ENCODE data around the gene BID.
A peak's percentile ranks its signal among the peaks of the same experiment; 100 is the strongest.
"Not testable (repeated sequence)": the region's sequence is repeated elsewhere in the genome, so short reads cannot be mapped to it uniquely, and the experiment has no call there.

The BID gene

DNA sequence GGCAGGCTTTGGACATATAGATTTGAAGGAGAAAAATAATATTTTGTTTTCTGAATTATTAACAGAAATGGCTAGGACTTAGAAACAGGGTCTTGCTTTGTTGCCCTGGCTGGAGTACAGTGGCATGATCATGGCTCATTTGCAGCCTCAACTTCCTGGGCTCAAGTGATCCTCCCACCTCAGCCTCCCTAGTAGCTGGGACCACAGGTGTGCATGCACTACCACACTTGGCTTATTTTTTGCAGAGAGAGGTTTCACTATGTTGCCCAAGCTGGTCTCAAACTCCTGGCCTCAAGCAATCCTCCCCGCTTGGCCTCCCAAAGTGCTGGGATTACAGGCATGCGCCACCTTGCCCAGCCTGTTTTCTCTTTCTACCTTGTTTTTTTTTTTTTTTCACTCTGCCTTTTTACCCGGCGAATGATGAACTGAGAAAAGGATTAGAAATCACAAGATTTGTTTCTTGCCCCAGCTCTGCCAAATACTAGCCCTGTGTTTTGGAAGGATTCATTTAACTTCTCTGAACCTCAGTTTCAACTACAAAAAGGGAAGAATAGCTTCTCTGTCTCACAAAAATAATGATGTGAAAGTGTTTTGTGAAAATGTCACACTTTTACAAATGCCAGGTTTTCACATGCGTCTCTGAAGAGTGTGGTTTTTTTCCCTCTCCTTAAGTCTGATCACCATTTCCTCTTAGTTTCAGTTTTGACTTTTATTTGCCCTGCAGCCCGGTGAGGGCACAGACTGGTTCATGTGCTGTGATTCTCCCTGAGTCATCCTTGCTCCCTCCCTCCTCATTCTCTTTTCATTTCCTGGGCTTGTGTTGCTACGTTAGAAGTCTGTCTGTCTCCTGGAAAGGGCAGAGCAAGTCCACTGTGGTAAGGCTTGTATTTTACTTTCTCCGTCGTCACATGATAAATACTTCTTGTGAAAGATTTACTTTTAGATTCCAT, 68.0 kb downstream of the BID start:
- TF ChIP-seq, protein P1, sequence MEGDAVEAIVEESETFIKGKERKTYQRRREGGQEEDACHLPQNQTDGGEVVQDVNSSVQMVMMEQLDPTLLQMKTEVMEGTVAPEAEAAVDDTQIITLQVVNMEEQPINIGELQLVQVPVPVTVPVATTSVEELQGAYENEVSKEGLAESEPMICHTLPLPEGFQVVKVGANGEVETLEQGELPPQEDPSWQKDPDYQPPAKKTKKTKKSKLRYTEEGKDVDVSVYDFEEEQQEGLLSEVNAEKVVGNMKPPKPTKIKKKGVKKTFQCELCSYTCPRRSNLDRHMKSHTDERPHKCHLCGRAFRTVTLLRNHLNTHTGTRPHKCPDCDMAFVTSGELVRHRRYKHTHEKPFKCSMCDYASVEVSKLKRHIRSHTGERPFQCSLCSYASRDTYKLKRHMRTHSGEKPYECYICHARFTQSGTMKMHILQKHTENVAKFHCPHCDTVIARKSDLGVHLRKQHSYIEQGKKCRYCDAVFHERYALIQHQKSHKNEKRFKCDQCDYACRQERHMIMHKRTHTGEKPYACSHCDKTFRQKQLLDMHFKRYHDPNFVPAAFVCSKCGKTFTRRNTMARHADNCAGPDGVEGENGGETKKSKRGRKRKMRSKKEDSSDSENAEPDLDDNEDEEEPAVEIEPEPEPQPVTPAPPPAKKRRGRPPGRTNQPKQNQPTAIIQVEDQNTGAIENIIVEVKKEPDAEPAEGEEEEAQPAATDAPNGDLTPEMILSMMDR (IDR thresholded peaks at IDR 0.05; ENCODE audit: control insufficient read depth, insufficient read depth, low read depth, low read length, missing control alignments), result no peak
- peak; percentile 86 for DNase-seq (ENCODE audit: low read depth)
- H3K4me3 ChIP-seq (ENCODE audit: control insufficient read depth, low read depth, low read length), result no peak overlapping the region; the same call in 1 of the 2 replicates

DNA sequence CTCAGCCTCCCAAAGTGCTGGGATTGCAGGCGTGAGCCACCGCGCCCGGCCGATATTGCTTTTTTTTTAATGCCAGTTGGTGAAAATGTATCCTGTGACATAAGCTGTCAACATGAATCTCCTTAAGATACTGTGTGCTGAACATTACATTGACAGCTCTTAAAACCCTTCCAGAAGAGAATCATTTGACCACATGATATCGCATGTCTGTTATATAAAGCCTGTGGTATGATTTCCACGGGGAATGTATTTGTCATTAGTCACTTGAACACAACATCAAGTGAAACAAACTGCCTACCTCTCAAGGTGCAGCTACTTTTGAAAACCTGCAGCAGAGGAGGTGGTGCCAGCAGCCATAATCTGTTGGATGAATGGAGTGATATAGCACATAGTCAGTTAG, 68.7 kb downstream of the BID start:
- TF ChIP-seq, protein P1 (IDR thresholded peaks at IDR 0.05; ENCODE audit: control insufficient read depth, insufficient read depth, low read depth, low read length, missing control alignments), result no peak
- DNase-seq (ENCODE audit: low read depth), result no peak
- no peak overlapping the region for H3K4me3 ChIP-seq (ENCODE audit: control insufficient read depth, low read depth, low read length)

DNA sequence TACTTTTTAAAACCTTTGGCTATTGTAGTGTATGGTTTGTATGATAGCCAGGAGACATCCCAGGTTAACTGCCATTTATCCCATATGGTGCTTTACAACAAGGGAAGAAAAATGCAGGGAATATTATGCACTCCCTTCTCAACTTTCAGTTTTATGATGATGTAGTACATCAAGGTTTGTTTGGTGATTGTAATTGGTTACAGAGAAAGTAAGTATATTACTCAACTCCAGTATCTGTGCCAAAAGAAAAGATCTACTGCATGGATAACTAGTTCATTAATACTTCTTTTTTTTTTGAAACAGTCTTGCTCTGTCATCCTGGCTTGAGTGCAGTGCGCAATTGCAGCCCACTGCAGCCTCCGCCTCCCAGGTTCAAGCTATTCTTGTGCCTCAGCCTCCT, 70.5 kb downstream of the BID start:
- DNase-seq (ENCODE audit: low read depth), result no peak
- TF ChIP-seq, protein P1 (IDR thresholded peaks at IDR 0.05; ENCODE audit: control insufficient read depth, insufficient read depth, low read depth, low read length, missing control alignments), result no peak
- no peak overlapping the region for H3K4me3 ChIP-seq (ENCODE audit: control insufficient read depth, low read depth, low read length)

DNA sequence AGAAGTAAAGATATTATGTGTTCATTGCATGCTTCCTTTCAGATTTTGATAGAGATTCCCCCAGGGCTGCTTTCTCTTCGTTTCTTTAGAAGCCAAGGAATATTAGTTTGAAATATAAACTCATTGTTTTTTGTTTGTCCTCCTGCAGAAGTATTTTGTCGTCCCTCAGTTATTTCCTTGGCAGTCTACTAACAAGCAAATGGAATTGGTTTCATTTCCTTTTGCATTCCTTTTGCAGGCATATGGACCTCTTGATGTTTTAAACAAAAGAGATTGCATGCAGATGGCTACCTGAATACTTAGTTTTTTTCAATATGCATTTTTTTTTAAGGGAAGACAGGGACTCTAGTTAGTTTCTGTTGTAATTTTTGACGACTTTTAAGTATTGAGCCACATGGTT, 73.5 kb downstream of the BID start:
- H3K4me3 ChIP-seq (ENCODE audit: control insufficient read depth, low read depth, low read length), result no peak overlapping the region
- TF ChIP-seq, protein P1 (IDR thresholded peaks at IDR 0.05; ENCODE audit: control insufficient read depth, insufficient read depth, low read depth, low read length, missing control alignments), result no peak
- DNase-seq (ENCODE audit: low read depth), result no peak

DNA sequence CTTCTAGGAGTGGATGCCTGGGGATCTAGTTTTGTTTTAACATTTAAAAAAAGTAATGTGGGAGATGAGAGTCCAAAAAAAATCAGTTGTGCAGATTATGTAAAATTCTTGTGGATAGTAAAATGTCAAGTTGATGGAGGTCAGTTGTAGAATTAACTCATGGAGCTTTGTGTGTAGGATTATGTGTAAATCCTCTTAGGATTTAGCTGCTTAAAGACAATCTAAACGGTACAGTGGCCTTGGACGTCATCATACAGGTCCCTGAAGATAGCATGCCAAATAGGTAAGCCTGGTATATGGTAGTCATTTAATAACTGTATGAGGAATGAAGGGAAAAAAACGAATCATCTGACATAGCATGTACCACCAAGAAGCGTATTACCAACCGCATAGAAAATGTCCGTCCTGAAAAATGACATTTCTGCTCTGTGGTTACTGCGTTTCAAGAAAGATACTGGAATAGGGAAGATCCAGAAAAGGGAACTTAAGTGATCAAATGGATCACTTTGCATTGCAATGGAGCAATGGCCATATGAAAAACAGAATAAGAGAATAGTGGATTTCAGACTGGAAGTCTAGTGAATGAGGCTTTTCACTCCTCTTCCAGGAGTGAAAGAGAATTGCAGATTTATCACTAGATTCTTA, 74.5 kb downstream of the BID start:
- DNase-seq (ENCODE audit: low read depth), result no peak
- H3K4me3 ChIP-seq (ENCODE audit: control insufficient read depth, low read depth, low read length), result no peak overlapping the region
- TF ChIP-seq, protein P1 (IDR thresholded peaks at IDR 0.05; ENCODE audit: control insufficient read depth, insufficient read depth, low read depth, low read length, missing control alignments), result no peak

DNA sequence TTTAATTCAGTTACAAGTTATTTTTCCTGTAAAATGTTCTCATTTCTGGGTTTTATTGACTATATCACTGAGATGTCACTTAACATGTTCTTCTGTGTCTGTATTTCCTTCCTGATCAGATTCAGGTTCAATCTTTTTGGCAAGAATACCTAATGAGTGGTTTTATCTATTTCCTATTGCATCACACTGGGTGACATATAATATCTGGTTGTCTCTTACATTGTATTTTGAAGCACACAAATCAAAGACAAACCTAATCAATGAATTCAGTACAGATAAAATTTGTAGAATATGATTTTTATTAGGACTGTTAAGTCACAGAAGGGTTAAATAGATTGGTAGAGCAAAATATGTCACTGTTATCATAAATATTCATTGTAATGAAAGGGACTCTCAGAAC, 75.3 kb downstream of the BID start:
- TF ChIP-seq, protein P1 (IDR thresholded peaks at IDR 0.05; ENCODE audit: control insufficient read depth, insufficient read depth, low read depth, low read length, missing control alignments), result no peak
- DNase-seq (ENCODE audit: low read depth), result no peak
- no peak overlapping the region for H3K4me3 ChIP-seq (ENCODE audit: control insufficient read depth, low read depth, low read length)

DNA sequence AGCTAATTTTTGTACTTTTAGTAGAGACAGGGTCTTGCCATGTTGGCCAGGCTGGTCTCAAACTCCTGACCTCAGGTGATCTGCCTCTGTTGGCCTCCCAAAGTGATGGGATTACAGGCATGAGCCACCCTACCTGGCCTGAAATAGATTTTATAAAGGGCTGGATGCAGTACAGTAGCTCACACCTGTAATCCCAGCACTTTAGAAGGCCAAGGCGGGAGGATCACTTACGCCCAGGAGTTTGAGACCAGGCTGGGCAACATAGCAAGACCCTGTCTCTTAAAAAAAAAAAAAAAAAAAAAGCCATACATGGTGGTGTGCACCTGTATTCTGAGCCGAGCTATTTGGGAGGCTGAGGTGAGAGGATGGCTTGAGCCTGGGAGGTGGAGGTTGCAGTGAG, 76.0 kb downstream of the BID start:
- DNase-seq (ENCODE audit: low read depth); H3K4me3 ChIP-seq (ENCODE audit: control insufficient read depth, low read depth, low read length): not testable (repeated sequence)

DNA sequence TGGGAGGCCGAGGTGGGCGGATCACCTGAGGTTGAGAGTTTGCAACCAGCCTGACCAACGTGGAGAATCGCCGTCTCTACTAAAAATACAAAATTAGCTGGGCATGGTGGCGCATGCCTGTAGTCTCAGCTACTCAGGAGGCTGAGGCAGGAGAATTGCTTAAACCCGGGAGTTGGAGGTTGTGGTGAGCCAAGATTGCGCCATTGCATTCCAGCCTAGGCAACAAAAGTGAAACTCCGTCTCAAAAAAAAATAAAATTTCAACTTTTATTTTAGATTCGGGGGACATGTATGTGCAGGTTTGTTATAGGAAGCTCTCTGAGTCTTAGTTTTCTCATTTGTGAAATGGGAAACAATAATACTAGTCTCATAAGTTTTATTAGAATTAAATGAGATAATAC, 77.1 kb downstream of the BID start:
- H3K4me3 ChIP-seq (ENCODE audit: control insufficient read depth, low read depth, low read length); DNase-seq (ENCODE audit: low read depth): not testable (repeated sequence)
